ENCODE data around the gene SLC12A7.

The SLC12A7 gene

GRCh38 chr5:1040571-1040970 is 71.3 kb downstream of the SLC12A7 start:
- POLR2A ChIA-PET, result no interaction called here
- peaks cover 0 to 9% of the 10 kb centered on the region in 2 experiments; a peak in 1 of 3 replicates for H3K36me3 ChIP-seq (ENCODE audit: control insufficient read depth in 2 of 2, insufficient read depth in 1 of 2, low read length in 2 of 2)
- CTCF ChIA-PET, result no interaction called here
- TF ChIP-seq ZBTB10 (tag by site-specific recombination; IDR thresholded peaks at IDR 0.05) (no peak), KLF1 (tag by site-specific recombination; IDR thresholded peaks at IDR 0.05) (no peak), ZNF624 (tag by site-specific recombination; IDR thresholded peaks at IDR 0.05) (no peak), ZNF837 (tag by site-specific recombination; IDR thresholded peaks at IDR 0.05) (no peak), ZNF184 (tag by site-specific recombination; IDR thresholded peaks at IDR 0.05) (no peak), ZNF341 (tag by site-specific recombination; IDR thresholded peaks at IDR 0.05; ENCODE audit: low read depth) (no peak)
- H3K4me1 ChIP-seq (ENCODE audit: control insufficient read depth, insufficient read depth, low read length), result no peaks in the 10 kb centered on the region
- H3K4me3 ChIP-seq (ENCODE audit: low read depth, low read length), result no peak overlapping the region
- no peak overlapping the region for H3K27ac ChIP-seq (ENCODE audit: extremely low read depth, low read depth, low read length)
- no peaks in the 10 kb centered on the region for H3K9me3 ChIP-seq (ENCODE audit: control insufficient read depth, insufficient read depth, low read depth, low read length)

- ChIA-PET CTCF (no interaction called here), POLR2A (no interaction called here)
- Histone ChIP-seq H3K4me1 (ENCODE audit: control insufficient read depth, insufficient read depth, low read length) (no peaks in the 10 kb centered on the region), H3K4me3 (ENCODE audit: low read depth, low read length) (no peak overlapping the region), H3K27ac (ENCODE audit: extremely low read depth, low read depth, low read length) (no peak overlapping the region), H3K9me3 (ENCODE audit: control insufficient read depth, insufficient read depth, low read depth, low read length) (no peaks in the 10 kb centered on the region), H3K36me3 (ENCODE audit: control insufficient read depth in 2 of 2, insufficient read depth in 1 of 2, low read length in 2 of 2) (peaks cover 0 to 15% of the 10 kb centered on the region in 2 experiments; a peak in 1 of 3 replicates)
- TF ChIP-seq IKZF3 (tag by site-specific recombination; IDR thresholded peaks at IDR 0.05) (no peak), ZNF19 (tag by site-specific recombination; IDR thresholded peaks at IDR 0.05; ENCODE audit: low read depth) (no peak), MEIS1 (CRISPR knock-in tag; IDR thresholded peaks at IDR 0.05; ENCODE audit: borderline replicate concordance) (no peak), ZNF791 (tag by site-specific recombination; IDR thresholded peaks at IDR 0.05) (no peak), ZNF529 (tag by site-specific recombination; IDR thresholded peaks at IDR 0.05; ENCODE audit: insufficient replicate concordance) (no peak), ZNF354C (tag by site-specific recombination; IDR thresholded peaks at IDR 0.05; ENCODE audit: borderline replicate concordance, low read depth) (no peak), ZNF148 (tag by site-specific recombination; IDR thresholded peaks at IDR 0.05; ENCODE audit: borderline replicate concordance) (no peak), REST (tag by site-specific recombination; IDR thresholded peaks at IDR 0.05) (no peak), ZNF510 (tag by site-specific recombination; IDR thresholded peaks at IDR 0.05; ENCODE audit: insufficient replicate concordance) (no peak), ZNF677 (tag by site-specific recombination; IDR thresholded peaks at IDR 0.05) (no peak), ZNF626 (tag by site-specific recombination; IDR thresholded peaks at IDR 0.05) (no peak), ZNF121 (tag by site-specific recombination; IDR thresholded peaks at IDR 0.05) (no peak), ZNF221 (tag by site-specific recombination; IDR thresholded peaks at IDR 0.05; ENCODE audit: borderline replicate concordance) (no peak), ZNF768 (tag by site-specific recombination; IDR thresholded peaks at IDR 0.05) (no peak), ZNF202 (tag by site-specific recombination; IDR thresholded peaks at IDR 0.05; ENCODE audit: borderline replicate concordance) (no peak)
Measured at GRCh38 chr5:1039706-1040260, 72.1 kb downstream of the SLC12A7 start.
